Aorta (tissue), 5 donors: Measurements from ENCODE around the gene ASCC1. TPM values are rescaled to one million over a fixed set of nuclear protein-coding genes. Genes with fewer than 3 reads are reported as not detected.

Experiments
- ATAC-seq: fragments of 200-7000 bp; cut with Tn5 transposase; one replicate; pipeline ENCODE4 v1.9.1; 2022; ENCODE audit warnings: moderate library complexity; ENCODE audit not compliant: low FRiP score
- DNase-seq, 2 donors: peaks; one replicate each; pipeline ENCODE4 v3.0.0-alpha.2; 2020
- H3K27ac ChIP-seq, 2 donors: one replicate each; pipeline ENCODE4 v1.5.1; 2013; ENCODE audit warnings: low read length in 2 of 2, mild to moderate bottlenecking in 2 of 2, moderate library complexity in 2 of 2, control low read depth in 1 of 2, inconsistent platforms in 1 of 2, low read depth in 1 of 2
- H3K27me3 ChIP-seq, 2 donors: one replicate each; pipeline ENCODE4 v1.6.1; 2013; ENCODE audit warnings: control low read depth in 1 of 2, low read length in 1 of 2, mild to moderate bottlenecking in 1 of 2, moderate library complexity in 1 of 2; ENCODE audit not compliant: insufficient read depth in 2 of 2, control insufficient read depth in 1 of 2
- H3K36me3 ChIP-seq, 2 donors: one replicate each; pipeline ENCODE4 v1.6.1; 2013; ENCODE audit warnings: control low read depth in 1 of 2, low read length in 1 of 2, mild to moderate bottlenecking in 1 of 2; ENCODE audit not compliant: insufficient read depth in 2 of 2, control insufficient read depth in 1 of 2
- H3K4me1 ChIP-seq, 2 donors: one replicate each; pipeline ENCODE4 v1.6.1; 2013; ENCODE audit warnings: low read length in 2 of 2, control low read depth in 1 of 2, mild to moderate bottlenecking in 1 of 2, moderate library complexity in 1 of 2; ENCODE audit not compliant: insufficient read depth in 2 of 2, control insufficient read depth in 1 of 2
- H3K4me3 ChIP-seq, 2 donors: one replicate each; pipeline ENCODE4 v1.5.1; 2013; ENCODE audit warnings: low read length in 2 of 2, control low read depth in 1 of 2, mild to moderate bottlenecking in 1 of 2
- H3K9me3 ChIP-seq: one replicate; pipeline ENCODE4 v1.6.1; 2013; ENCODE audit warnings: mild to moderate bottlenecking, low read length; ENCODE audit not compliant: control insufficient read depth
- WGBS, 2 donors: extraction: QIAGEN DNeasy Blood & Tissue Kit; methylation state at CpG; one replicate each; pipeline ENCODE4 v1.1.7; 2013; 5-methylcytosine and 5-hydroxymethylcytosine counted together
- intact Hi-C, 2 donors: fragments of 100-400 bp; cut with DNase I; formaldehyde crosslinking; loops; one replicate each; pipeline versions ENCODE4 v1.14.2 to v1.15.0; 2022
- polyA plus RNA-seq, 2 donors: library from polyadenylated mRNA; stranded (reverse); fragments of 200-250 nt; gene quantifications; one replicate each; pipeline ENCODE4 v1.2.3, GENCODE V29; 2013
- total RNA-seq, 2 donors: library from RNA; stranded (reverse); fragmentation: NEBNext Ultra II Directional; extraction: Animal tissue kit (Norgen Biotek cat#: 25700); gene quantifications; one replicate each; pipeline ENCODE4 v1.2.1, GENCODE V29; 2021
- donor health status: healthy with polysubstance abuse.
- donor health status: Bipolar disorder and iron deficiency.
- donor health status: DM: no; HTN: no; CAD: no.
- donor health status: DM: no; HTN: no; CAD: no.
- donor health status: DM: yes; HTN: yes; CAD: no.

The ASCC1 gene
- total and polyA plus RNA-seq, 4 donors = 19.7 to 32.3 (median 22.8) TPM

DNA sequence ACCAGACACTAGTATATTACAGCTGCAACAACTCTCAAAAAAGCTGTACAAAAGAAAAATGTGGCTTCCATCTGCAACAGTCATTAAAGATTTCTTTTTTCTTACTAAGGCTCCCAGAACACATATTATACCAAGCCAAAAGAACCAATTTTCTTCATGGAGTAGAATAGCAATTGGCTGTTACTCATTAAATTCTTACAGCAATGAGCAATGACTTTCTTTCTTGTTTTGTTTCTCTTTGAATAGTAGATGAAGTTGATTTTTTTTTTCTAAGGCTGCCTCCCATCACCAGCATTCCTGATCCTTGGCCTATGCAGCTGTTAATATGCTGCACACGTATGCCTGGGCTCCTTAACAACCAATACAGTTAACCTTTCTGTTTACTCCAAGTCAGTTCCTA lies 91.1 kb downstream of the ASCC1 start:
- no peak overlapping the region for H3K4me3 ChIP-seq
- DNase-seq (no peak), ATAC-seq (no peak)
- 6 to 13% methylated on average over 1 of the region's 1 CpG for WGBS, 2 donors
- H3K36me3 ChIP-seq = no peaks in the 10 kb centered on the region
- no peaks in the 10 kb centered on the region for H3K4me1 ChIP-seq
- H3K27ac ChIP-seq = no peak overlapping the region
- intact Hi-C loops = no loop called here
- no peaks in the 10 kb centered on the region for H3K9me3 ChIP-seq
- H3K27me3 ChIP-seq = no peaks in the 10 kb centered on the region

DNA sequence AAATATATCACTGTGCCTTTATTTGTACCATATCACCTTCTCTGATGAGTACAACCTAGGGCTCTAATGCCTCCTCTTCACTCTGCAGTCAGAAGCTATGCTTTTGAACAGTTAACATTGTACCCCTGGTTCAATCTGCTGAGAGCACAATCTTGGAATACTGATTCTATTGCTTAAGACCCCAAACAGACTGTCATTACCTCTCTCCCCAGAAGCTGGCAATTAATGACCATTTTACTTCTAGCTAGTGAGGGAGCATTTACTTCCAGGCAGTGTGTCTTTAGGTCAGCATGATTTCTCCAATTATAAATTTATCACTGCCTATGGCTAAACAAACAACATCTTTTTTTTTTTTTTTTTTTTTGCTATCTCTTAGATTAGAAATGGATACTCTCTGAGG lies 91.7 kb downstream of the ASCC1 start:
- Histone ChIP-seq H3K4me1 (no peaks in the 10 kb centered on the region), H3K27me3 (no peaks in the 10 kb centered on the region), H3K36me3 (no peaks in the 10 kb centered on the region), H3K9me3 (no peaks in the 10 kb centered on the region), H3K27ac (no peak overlapping the region), H3K4me3 (no peak overlapping the region)
- no peak for DNase-seq
- ATAC-seq = no peak
- intact Hi-C loops = no loop called here

DNA sequence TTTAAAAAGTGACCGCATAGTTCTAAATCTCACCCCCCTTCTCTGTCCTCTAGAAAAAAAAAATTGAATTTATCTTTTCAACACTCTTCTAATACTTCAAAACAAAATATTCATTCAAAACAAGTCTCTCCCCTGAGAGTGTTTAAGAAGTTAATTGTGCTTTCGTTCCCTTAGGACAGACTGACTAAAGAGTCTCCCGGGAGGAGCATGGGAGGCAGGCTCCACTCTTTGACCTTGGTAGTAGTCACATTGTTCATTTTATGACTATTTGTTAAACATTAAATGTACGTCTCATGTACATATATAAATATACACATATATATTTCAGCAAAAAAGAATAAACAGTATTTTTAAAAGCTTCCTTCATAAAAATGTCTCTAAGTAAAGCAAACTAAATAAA lies 92.5 kb downstream of the ASCC1 start:
- DNase-seq (no peak), ATAC-seq (no peak)
- Histone ChIP-seq H3K9me3 (no peaks in the 10 kb centered on the region), H3K4me3 (no peak overlapping the region), H3K27ac (no peak overlapping the region), H3K36me3 (no peaks in the 10 kb centered on the region), H3K27me3 (no peaks in the 10 kb centered on the region), H3K4me1 (no peaks in the 10 kb centered on the region)
- 93 to 97% methylated on average over 4 of the region's 4 CpGs for whole genome bisulfite sequencing, 2 donors
- intact Hi-C loops = no loop called here

DNA sequence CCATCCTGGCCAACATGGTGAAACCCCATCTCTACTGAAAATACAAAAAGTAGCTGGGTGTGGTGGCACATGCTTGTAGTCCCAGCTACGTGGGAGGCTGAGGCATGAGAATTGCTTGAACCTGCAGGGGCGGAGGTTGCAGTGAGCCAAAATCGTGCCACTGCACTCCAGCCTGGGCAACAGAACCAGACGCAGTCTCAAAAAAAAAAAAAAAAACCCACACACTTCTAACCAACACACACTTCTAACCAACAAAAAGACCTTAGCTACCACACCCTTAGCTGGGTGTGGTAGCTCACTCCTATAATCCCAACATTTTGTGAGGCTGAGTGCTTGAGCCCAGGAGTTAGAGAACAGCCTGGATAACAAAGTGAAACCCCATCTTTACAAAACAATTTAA lies 93.9 kb downstream of the ASCC1 start:
- H3K9me3 ChIP-seq = no peaks in the 10 kb centered on the region
- no peak for DNase-seq
- H3K27me3 ChIP-seq = no peaks in the 10 kb centered on the region
- H3K27ac ChIP-seq = no peak overlapping the region
- no peaks in the 10 kb centered on the region for H3K36me3 ChIP-seq
- H3K4me1 ChIP-seq = no peaks in the 10 kb centered on the region
- ATAC-seq = no peak
- 97% methylated on average over 4 of the region's 4 CpGs for WGBS, 2 donors
- intact Hi-C loops = no loop called here
- no peak overlapping the region for H3K4me3 ChIP-seq

DNA sequence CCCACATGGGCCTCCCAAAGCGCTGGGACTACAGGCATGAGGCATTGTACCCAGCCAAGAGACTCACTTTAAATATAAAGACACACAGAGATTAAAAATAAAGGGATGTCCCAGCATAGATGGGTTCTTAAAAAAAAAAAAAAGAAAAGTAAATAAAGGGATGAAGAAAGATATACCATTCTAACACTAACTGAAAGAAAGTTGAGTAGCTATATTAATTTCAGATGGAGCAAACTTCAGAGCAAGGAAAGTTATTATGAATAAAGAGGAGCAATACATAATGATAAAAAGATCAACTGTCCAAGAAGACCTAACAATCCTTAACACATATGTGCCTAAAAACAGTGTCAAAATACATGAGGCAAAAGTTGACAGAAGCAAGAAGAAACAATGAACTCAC lies 94.7 kb downstream of the ASCC1 start:
- no peaks in the 10 kb centered on the region for H3K4me1 ChIP-seq
- 97 to 98% methylated on average over 1 of the region's 1 CpG for WGBS, 2 donors

DNA sequence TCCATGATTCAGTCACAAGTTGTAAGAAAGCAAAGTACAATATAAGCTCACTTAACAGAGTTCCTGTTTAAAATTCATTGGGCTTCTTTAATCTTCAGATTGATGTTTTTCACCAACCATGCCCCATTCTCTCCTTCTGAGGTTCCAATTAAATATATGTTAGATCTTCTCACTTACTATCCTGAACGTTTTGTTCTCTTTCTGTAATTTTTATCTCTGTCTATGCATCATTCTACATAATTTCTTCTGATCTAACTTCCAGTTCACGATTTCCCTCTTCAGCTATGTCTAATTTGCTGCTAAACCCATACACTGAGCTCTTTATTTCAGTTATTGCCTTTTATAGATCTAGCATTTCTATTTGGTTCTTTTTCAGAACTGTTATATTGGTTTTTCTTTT lies 99.7 kb downstream of the ASCC1 start:
- no peak for ATAC-seq
- H3K9me3 ChIP-seq = no peaks in the 10 kb centered on the region
- DNase-seq = no peak
- H3K27ac ChIP-seq = no peak overlapping the region
- H3K36me3 ChIP-seq = no peaks in the 10 kb centered on the region
- intact Hi-C loops = no loop called here
- no peak overlapping the region for H3K4me3 ChIP-seq
- no peaks in the 10 kb centered on the region for H3K27me3 ChIP-seq
- 96 to 98% methylated on average over 2 of the region's 2 CpGs for WGBS, 2 donors
- H3K4me1 ChIP-seq = peaks cover 0 to 3% of the 10 kb centered on the region in 2 donors

More for the DNA sequence above, 94.7 kb downstream of the ASCC1 start:
- ATAC-seq = no peak
- no peak for DNase-seq
- Histone ChIP-seq H3K27me3 (no peaks in the 10 kb centered on the region), H3K9me3 (no peaks in the 10 kb centered on the region), H3K4me3 (no peak overlapping the region), H3K36me3 (no peaks in the 10 kb centered on the region), H3K27ac (no peak overlapping the region)
- intact Hi-C loops = no loop called here

DNA sequence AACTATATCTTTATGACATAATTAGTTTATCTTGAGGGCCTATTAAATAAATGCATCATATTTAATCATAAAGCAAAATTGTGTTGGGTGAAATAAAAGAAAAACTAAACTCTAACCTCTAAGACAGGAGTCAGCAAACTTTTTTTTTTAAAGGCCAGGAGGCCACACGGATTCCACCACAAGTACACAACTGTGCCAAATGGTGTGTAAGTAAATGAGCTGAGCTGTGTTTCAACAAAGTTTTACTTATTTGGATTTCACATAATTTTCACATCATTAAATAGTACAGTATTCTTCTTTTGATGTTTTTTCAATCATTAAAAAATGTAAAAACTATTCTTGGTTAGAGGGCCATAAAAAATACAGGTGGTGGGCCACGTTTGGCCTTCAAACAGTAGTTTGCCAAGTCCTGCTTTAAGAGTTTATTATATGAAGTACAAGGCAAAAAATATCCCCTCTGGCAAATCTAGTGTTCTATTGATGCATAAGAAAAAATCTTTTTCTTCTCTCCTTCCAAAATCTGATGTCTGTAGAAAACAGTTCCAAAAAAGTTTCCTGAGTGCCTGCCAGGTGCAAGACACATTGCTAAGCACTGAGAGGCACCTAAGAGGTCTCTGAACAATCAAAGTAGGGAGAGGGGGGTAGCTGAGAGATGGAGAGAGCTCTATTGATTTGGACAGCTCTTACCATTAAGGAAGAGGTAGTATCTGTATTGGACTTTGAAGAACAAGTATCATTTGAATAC lies 101.2 kb downstream of the ASCC1 start:
- H3K27me3 ChIP-seq = no peaks in the 10 kb centered on the region
- H3K9me3 ChIP-seq = no peaks in the 10 kb centered on the region
- no peak for ATAC-seq
- no peaks in the 10 kb centered on the region for H3K36me3 ChIP-seq
- peaks cover 0 to 3% of the 10 kb centered on the region in 2 donors for H3K4me1 ChIP-seq
- H3K4me3 ChIP-seq = no peak overlapping the region
- 19 to 36% methylated on average over 2 of the region's 2 CpGs for WGBS, 2 donors
- H3K27ac ChIP-seq = no peak overlapping the region
- no peak for DNase-seq
- intact Hi-C loops = no loop called here

DNA sequence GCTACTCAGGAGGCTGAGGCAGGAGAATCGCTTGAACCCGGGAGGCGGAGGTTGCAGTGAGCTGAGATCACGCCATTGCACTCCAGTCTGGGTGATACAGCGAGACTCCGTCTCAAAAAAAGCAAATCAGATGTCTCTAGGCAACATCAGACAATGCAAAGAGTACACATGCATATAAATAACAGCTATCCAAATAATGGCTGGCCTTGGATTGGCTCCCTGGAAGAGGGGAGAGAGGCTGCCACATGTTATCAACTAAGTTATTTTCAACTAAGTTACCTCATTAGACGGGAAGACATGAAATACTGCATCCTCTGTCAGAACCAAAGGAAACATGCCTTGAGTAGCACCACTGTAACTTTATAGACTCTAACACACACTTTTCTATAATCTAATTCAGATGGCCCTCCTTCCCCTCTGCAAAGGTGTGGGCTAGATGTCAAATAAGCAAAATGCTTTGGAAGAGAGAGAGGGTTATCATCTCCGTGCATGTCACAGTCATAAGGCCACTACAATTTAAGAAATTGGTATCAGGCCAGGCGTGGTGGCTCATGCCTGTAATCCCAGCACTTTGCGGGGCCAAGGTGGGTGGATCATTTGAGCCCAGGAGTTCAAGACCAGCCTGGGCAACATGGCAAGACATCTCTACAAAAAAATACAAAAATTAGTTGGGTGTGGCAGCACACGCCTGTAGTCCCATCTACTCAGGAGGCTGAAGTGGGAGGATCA lies 105.2 kb downstream of the ASCC1 start:
- H3K4me1 ChIP-seq = peaks cover 0 to 3% of the 10 kb centered on the region in 2 donors
- intact Hi-C loops = no loop called here
- no peaks in the 10 kb centered on the region for H3K36me3 ChIP-seq
- WGBS, 2 donors = 93 to 94% methylated on average over 8 to 11 of the region's 11 CpGs
- H3K9me3 ChIP-seq = no peaks in the 10 kb centered on the region
- H3K4me3 ChIP-seq = no peak overlapping the region
- H3K27me3 ChIP-seq = no peaks in the 10 kb centered on the region
- DNase-seq = no peak
- no peak for ATAC-seq
- H3K27ac ChIP-seq = no peak overlapping the region

DNA sequence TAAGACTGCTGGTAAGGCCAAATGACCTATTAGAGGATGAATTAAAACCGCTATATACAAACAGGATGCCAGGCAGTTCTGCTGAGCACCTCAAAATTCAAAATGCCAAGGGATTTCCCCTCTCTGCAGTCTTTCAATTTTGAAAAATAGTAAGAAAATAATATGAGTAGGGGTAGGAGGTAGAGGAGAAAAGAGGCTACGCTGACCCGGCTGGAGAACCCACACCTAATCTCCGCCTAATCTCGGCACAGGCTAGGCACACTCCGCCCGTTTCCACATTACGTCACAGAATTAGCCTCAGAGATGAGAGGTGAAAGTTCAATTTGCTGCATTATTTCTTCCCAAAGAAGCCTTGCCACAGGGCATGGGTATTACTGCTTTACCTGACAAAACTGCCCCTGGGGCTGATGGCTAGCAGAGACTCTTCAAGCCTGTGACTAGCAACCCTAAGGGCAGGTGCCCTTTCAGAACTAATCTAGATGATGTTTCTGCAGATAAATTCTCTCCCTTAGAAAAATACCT lies 106.4 kb downstream of the ASCC1 start:
- ATAC-seq (no peak), DNase-seq (no peak)
- H3K36me3 ChIP-seq = no peaks in the 10 kb centered on the region
- H3K27me3 ChIP-seq = no peaks in the 10 kb centered on the region
- WGBS, 2 donors = 97% methylated on average over 8 of the region's 8 CpGs
- intact Hi-C loops = no loop called here
- no peak overlapping the region for H3K27ac ChIP-seq
- H3K4me1 ChIP-seq = no peaks in the 10 kb centered on the region
- H3K9me3 ChIP-seq = no peaks in the 10 kb centered on the region
- H3K4me3 ChIP-seq = no peak overlapping the region
